ENCODE results near the gene PDZD4.

GRCh38 chrX:153865685-153866084, 35.3 kb upstream of the PDZD4 start:
- TF ChIP-seq CTCF (IDR thresholded peaks at IDR 0.05; ENCODE audit: low read depth, low read length, missing input control) (no peak), EGR1 (IDR thresholded peaks at IDR 0.05; ENCODE audit: low read depth in 2 of 2) (no peak), TAF1 (conservative IDR thresholded peaks at IDR 0.05) (no peak), SP1 (IDR thresholded peaks at IDR 0.05) (no peak), RAD21 (IDR thresholded peaks at IDR 0.05) (no peak), GABPA (IDR thresholded peaks at IDR 0.05 in 1 of 2, conservative IDR thresholded peaks at IDR 0.05 in 1 of 2) (no peak), REST (IDR thresholded peaks at IDR 0.05) (no peak), JUND (IDR thresholded peaks at IDR 0.05) (no peak)
- TF ChIP-seq, protein P1, sequence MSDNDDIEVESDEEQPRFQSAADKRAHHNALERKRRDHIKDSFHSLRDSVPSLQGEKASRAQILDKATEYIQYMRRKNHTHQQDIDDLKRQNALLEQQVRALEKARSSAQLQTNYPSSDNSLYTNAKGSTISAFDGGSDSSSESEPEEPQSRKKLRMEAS (IDR thresholded peaks at IDR 0.05), result no peak
- TF ChIP-seq, protein P2, sequence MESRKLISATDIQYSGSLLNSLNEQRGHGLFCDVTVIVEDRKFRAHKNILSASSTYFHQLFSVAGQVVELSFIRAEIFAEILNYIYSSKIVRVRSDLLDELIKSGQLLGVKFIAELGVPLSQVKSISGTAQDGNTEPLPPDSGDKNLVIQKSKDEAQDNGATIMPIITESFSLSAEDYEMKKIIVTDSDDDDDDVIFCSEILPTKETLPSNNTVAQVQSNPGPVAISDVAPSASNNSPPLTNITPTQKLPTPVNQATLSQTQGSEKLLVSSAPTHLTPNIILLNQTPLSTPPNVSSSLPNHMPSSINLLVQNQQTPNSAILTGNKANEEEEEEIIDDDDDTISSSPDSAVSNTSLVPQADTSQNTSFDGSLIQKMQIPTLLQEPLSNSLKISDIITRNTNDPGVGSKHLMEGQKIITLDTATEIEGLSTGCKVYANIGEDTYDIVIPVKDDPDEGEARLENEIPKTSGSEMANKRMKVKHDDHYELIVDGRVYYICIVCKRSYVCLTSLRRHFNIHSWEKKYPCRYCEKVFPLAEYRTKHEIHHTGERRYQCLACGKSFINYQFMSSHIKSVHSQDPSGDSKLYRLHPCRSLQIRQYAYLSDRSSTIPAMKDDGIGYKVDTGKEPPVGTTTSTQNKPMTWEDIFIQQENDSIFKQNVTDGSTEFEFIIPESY (IDR thresholded peaks at IDR 0.05), result no peak

All from liver (tissue), 3 donors.